BE2C (cell line): ENCODE data around the gene TRIB2.

Experiments used
- DNase-seq: peaks from one replicate; pipeline ENCODE4 v3.0.0-alpha.2; 2020
- H3K27me3 ChIP-seq: fragments of 250-450 bp; sonication (Bioruptor Pico); 2 replicates; pipeline ENCODE4 v1.5.1; 2020; ENCODE audit warnings: mild to moderate bottlenecking
- H3K36me3 ChIP-seq: fragments of 250-450 bp; sonication (Bioruptor Pico); 2 replicates; pipeline ENCODE4 v1.5.1; 2020; ENCODE audit warnings: mild to moderate bottlenecking
- H3K4me1 ChIP-seq: fragments of 250-450 bp; sonication (Bioruptor Pico); 2 replicates; pipeline ENCODE4 v1.5.1; 2020
- H3K4me3 ChIP-seq: 2 replicates; pipeline ENCODE4 v1.5.1; 2011; ENCODE audit warnings: low read depth, low read length
- H3K9me3 ChIP-seq: fragments of 250-450 bp; sonication (Bioruptor Pico); 2 replicates; pipeline ENCODE4 v1.5.1; 2020
- CTCF ChIP-seq: IDR thresholded peaks from 2 replicates; pipeline ENCODE4 v1.5.1; 2012; ENCODE audit warnings: mild to moderate bottlenecking, low read depth, low read length

The TRIB2 gene

GRCh38 chr2:12726271-12726670 is 9.5 kb downstream of the TRIB2 start:
- Histone ChIP-seq H3K4me1 (peaks cover 2% of the 10 kb centered on the region), H3K27me3 (no peaks in the 10 kb centered on the region), H3K4me3 (no peak overlapping the region), H3K9me3 (no peaks in the 10 kb centered on the region), H3K36me3 (peaks cover 100% of the 10 kb centered on the region)
- DNase-seq: no peak
- no peak for TF ChIP-seq CTCF

GRCh38 chr2:12727065-12727464 is 10.3 kb downstream of the TRIB2 start:
- H3K27me3 ChIP-seq: no peaks in the 10 kb centered on the region
- no peaks in the 10 kb centered on the region for H3K9me3 ChIP-seq
- DNase-seq: no peak
- TF ChIP-seq CTCF: no peak
- peaks cover 100% of the 10 kb centered on the region for H3K36me3 ChIP-seq
- H3K4me3 ChIP-seq: no peak overlapping the region
- peaks cover 2% of the 10 kb centered on the region for H3K4me1 ChIP-seq

GRCh38 chr2:12727641-12728040 is 10.9 kb downstream of the TRIB2 start:
- no peak for DNase-seq
- no peaks in the 10 kb centered on the region for H3K27me3 ChIP-seq
- H3K4me3 ChIP-seq: no peak overlapping the region
- H3K36me3 ChIP-seq: peaks cover 100% of the 10 kb centered on the region
- no peak for TF ChIP-seq CTCF
- H3K9me3 ChIP-seq: no peaks in the 10 kb centered on the region
- H3K4me1 ChIP-seq: peaks cover 2% of the 10 kb centered on the region

- no peak overlapping the region for H3K4me3 ChIP-seq
These were observed 11.6 kb downstream of the TRIB2 start for GRCh38 chr2:12728221-12728777.

DNA sequence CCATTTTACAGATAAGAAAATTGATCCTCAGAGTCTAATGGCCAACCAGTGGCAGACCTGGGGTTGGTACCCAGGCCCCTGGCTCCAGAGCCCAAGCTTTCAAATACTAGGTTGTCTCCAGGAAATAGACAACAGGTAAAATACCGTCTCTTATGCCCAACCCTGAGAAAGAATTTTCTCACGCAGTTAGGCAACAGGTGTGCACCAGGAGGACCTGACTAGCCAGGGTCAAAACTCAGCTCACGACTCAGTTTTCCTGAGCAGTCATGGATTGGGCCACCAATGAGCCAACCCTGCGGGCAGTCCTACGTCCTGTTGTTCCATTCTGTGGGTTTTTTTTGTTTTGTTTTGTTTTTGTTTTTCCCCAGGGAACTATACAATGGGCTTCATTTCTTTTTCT is 13.5 kb downstream of the TRIB2 start:
- no peak for TF ChIP-seq CTCF
- no peak overlapping the region for H3K4me3 ChIP-seq
- no peaks in the 10 kb centered on the region for H3K9me3 ChIP-seq
- no peaks in the 10 kb centered on the region for H3K27me3 ChIP-seq
- peaks cover 100% of the 10 kb centered on the region for H3K36me3 ChIP-seq
- DNase-seq: no peak
- H3K4me1 ChIP-seq: peaks cover 2% of the 10 kb centered on the region; the same call in 1 of the 2 replicates

More at GRCh38 chr2:12728221-12728777, 11.6 kb downstream of the TRIB2 start:
- Histone ChIP-seq H3K4me1 (peaks cover 2% of the 10 kb centered on the region), H3K36me3 (peaks cover 100% of the 10 kb centered on the region), H3K27me3 (no peaks in the 10 kb centered on the region), H3K9me3 (no peaks in the 10 kb centered on the region)
- DNase-seq: no peak
- TF ChIP-seq CTCF: no peak

DNA sequence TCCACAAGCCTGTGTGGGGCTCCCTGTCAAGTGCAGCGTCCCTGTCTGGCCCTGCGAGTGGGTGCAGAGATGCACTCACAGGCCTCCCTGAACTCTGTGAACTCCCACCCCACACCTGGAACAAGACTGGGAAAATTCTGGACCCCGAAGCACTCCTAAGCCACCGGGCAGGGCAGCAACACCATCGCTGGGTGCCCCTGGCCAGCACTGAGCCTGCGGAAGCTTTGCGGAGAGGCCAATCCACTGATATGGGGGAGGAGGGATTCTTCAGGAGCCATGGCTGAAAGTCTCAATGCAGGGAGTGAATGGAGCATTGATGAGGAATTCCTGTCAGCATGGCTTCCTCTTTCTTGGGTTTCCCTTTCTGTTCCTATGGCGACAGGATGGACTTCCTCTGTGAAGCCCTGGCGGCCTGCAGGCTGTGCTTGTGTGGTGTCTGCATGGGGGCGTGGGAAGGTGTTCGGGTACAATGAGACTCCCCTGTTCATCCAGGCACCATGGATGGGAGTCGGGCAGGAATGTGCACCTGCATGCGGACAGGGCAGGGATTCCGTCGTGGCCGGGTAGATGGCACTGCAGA is 15.1 kb downstream of the TRIB2 start:
- Histone ChIP-seq H3K4me3 (no peak overlapping the region), H3K4me1 (peaks cover 2% of the 10 kb centered on the region; the same call in 1 of the 2 replicates), H3K27me3 (no peaks in the 10 kb centered on the region), H3K36me3 (peaks cover 100% of the 10 kb centered on the region), H3K9me3 (no peaks in the 10 kb centered on the region)
- TF ChIP-seq CTCF: no peak
- DNase-seq: no peak
